Activated T-cell treated with anti-CD3 and anti-CD28 coated beads for 1 hour (primary cell): ENCODE data around the gene KLF11.
A peak's percentile ranks its signal among the peaks of the same experiment; 100 is the strongest.

Experiments used
- DNase-seq: peaks from one replicate; pipeline ENCODE4 v3.0.0-alpha.2; 2020; ENCODE audit warnings: low read depth

KLF11 gene

GRCh38 chr2:10064932-10065772 lies 21.8 kb downstream of the KLF11 start:
- DNase-seq, result no peak

- DNase-seq, result no peak
Observed at GRCh38 chr2:10065773-10066055, 22.4 kb downstream of the KLF11 start.

GRCh38 chr2:10067330-10067729 lies 24.0 kb downstream of the KLF11 start:
- DNase-seq, result no peak

DNA sequence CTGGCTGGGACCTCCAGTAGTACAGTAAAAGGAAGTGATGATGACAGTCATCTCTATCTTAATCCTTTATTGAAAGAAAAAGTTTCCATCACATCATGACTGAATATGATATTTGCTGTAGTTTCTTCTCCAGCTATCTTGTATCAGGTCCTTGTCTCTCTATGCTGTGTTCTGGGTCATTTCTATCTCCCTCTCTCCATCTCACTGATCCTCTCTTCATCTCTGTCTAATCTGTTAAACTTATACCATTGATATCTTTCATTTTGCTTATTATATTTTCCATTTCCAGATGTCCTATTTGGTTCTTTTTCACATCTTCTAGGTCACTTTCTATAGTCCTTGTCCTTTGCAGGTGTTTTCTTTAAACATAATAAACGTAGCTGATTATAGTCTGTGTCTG lies 24.5 kb downstream of the KLF11 start:
- no peak for DNase-seq

- DNase-seq, result no peak
Observed at GRCh38 chr2:10071176-10071575, 27.8 kb downstream of the KLF11 start.

DNA sequence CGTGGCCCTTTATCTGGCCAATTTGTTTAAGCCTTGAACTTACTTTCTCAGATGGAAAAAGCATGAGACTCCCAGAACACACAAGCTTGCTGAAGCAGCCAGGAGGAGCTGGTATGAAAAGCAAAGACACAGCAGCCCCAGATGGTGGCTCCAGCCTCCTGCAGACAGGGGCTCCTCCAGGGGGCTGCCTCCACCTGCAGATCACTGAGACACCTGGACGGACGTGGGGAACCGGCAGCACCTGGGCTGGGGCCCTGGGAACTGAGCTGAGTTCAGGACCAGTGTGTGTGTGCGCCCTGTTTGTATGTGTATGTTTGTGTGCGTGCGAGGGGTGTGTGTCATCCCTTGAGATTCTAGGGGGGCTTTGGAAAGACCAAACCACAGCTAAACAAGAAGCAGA lies 28.2 kb downstream of the KLF11 start:
- no peak for DNase-seq

GRCh38 chr2:10072656-10073480 lies 29.5 kb downstream of the KLF11 start:
- peak; percentile 64 for DNase-seq

DNA sequence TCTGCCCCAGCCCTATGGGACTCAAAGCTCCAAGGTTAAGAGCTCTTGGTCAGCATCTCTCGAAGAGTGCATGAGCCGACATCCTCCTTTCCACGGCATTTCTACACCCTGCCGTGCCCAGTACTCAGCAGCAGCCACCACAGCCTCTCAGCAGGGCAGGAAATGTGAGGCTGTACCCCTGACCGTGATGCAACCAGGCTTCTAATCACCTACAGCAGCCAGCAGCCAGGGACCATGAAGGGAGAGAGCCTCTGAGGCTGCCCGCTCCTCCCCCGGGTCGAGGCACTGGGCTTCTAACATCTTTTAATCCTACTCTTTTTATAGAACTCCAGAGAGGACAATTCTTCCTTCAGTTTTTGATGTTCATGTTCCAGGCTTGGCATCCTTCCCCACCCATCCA lies 30.4 kb downstream of the KLF11 start:
- DNase-seq, result no peak

DNA sequence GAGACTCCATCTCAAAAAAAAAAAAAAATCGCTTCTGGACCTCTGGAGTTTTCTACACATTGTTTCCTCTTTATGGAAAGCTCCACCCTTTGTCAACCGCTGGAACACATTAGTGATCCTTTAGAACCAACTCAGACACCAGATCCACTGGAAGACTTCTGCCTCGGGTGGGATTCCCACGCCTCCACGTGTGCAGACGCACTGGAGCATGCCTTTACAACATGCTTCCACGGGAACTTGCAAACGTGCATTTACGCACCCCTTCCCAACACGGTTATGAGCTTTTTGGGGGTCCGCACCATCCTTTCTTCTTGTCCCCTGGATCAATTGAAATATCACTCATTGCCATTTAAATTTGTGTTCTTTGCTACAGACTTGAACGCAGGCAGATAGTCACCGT lies 31.8 kb downstream of the KLF11 start:
- DNase-seq, result no peak

DNA sequence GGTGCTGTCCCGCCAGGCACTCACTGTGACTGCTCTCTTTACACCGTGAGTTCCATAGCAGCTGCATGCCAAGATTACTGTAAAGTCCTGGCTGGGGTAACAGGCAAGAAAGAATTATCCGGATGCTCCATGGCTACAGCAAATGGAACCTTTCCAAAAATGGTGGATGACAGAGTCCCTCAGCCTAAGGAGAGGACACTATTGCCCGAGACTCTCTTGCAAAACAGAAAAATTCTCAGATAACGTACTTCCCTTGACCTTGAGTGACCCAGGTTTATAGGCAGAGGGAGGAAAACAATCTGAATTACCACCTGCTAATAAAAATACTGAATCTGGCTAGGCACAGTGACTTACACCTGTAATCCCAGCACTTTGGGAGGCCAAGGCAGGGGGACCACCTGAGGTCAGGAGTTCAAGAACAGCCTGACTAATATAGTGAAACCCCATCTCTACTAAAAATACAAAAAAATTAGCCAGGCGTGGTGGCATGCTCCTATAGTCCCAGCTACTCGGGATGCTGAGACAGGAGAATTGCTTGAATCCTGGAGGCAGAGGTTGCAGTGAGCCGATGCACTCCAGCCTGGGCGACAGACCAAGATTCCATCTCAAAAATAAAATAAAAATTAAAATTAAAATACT lies 32.3 kb downstream of the KLF11 start:
- no peak for DNase-seq

DNA sequence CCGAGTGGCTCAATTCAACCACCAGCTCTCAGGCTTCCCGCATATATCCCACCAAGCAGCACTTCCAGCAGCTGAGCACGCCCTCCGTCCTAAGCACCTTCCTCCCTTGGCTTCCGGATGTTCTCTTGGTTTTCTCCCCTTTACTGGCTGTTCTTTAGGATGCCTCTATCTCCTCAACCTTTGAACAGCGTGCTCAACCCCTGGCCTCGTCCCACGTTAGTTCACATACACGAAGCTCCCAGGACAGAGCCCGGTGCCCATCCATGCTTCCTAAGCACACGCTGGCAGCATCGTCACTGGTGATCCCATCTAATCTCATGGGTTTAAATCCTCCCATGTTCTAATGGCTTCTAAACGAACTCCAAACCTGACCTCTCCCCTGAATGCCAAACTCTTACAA lies 33.2 kb downstream of the KLF11 start:
- DNase-seq, result no peak

- DNase-seq, result no peak
Observed at GRCh38 chr2:10076988-10077527, 33.7 kb downstream of the KLF11 start.

DNA sequence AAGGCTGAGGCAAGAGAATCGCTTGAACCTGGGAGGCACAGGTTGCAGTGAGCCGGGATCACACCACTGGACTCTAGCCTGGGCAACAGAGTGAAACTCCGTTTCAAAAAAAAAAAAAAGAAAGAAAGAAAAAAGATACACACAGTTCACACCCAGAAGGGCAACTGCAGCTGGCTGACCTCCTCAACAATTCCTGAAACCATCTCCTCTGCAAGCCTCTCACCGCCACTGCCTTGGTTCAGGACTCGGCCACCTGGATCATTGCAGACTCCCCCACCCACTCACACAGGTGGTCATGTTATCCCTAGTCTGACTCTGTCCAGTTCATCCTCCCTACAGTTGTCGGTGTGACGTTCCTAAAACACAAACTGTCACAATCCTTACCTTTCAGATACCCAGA lies 34.7 kb downstream of the KLF11 start:
- no peak for DNase-seq

DNA sequence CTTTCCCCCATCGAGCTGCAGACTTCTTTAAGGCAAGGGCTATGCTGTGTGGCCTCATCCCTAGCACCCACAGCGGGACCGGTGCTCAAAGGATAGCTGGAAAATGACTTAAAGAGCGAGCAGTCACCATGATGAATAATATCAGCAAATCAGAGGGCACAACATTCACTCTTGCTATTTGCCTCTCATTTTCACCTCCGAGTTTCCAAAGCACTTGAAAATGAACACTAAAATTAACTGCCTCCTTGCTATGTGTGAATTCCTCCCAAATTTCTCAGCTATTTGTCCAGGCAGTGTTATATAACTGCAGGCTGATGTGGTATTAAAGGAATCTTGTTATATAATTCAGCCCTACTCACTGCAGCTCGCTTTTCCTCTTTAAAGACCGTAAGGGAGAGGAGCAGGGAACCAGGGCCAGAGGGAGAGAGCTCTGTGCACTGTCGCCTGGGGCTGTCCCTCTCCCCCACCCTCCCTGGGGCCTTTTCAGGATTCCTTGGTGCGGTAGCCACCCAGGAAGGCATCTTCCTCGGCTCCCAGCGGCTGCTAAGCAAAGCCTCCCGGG lies 35.4 kb downstream of the KLF11 start:
- DNase-seq, result no peak

- DNase-seq, result no peak
Observed at GRCh38 chr2:10079266-10079869, 36.0 kb downstream of the KLF11 start.

DNA sequence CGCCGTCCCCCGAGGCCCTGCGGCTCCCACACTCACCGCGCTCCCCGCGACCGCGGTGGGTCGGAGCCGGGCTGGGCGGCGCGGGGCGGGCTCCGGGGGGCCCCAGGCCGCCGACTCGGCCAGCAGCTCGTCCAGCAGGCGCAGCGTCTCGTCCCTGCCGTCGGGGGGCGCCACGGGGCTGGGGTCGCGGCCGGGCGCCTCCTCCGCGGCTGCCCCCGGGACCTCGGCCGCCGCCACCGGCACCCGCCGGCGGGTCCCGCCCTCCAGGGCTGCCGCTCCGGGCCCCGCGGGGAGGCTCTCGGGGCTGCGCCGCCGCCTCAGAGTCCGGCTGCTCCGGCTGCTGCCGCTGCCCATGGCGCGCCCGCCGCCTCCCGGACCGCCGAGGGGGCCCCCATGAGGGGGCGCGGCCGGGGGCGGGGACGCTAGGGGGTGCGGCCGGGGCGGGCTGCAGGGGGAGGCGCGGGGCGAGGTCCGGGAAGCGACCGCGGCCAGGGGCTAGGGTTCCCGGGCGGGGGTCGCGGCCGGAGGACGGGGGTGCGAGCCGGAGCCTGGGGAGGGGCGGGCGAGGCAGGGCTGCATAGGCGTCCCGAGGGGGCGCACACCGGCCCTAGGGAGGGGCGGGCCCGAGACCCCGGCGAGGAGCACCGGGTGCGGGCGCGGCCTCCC lies 36.7 kb downstream of the KLF11 start, which contains the start of gene CYS1:
Gene CYS1, minus strand, starts transcription at position 542 of the 666 bp plus-strand sequence. Its CDS starts 188 bp downstream, at position 354.
- DNase-seq, result no peak

- DNase-seq, result no peak
Observed at GRCh38 chr2:10080536-10081304, 37.4 kb downstream of the KLF11 start.

GRCh38 chr2:10083046-10083445 lies 39.7 kb downstream of the KLF11 start:
- DNase-seq, result no peak

DNA sequence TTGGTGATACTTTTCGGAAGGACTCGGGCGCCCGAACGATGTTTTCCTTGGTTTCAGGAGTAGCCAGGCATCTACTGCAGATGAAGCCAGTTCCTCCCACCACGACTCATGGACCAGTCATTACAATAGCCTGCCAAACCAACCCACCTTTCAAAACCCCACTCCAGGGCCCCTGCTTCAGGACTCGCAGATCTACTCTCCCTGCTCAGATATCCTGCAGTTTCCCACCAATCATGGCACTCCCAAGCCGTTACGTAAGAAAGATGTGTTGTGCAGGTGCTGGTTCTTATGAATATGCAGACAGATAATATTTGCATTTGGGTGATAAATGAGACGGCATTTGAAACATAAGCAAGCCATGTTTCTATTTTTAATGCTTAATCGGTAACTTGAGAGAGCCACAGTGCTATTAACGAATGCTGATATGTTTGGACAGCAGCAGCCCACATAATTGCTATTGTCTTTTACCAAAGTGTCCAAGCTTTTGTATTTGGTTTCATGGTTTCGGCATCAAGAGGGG lies 40.4 kb downstream of the KLF11 start:
- DNase-seq, result no peak

DNA sequence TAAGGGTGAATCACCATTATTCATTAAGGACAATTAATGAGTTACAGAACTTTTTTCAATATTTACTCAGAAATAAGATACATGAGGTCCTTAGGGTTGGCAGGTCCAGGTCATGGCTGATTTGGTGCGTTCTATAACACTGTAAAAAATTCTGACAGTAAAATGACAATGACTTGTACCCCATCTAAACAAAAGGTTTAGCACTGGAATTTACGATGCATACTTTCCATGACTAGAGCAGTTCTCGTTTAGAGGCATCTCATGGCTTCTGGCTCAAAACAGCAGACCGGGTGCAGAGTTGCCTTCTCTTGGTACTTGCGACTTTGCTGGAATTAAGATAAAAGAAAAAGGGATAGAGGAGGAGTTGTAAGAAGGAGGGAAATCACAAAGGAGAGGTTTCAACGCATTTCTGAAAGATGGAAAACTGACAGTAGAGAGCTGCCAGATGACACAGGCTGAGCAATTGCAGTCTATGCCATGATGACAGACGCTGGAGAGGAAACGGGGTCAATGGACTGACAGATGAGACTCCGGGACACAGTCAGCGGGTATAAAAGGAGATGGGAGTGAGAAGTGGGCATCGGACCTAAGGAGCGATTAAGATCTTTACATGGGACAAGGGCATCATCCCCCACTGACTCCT lies 41.0 kb downstream of the KLF11 start:
- no peak for DNase-seq
